Measurements from ENCODE around the gene SIK1. TPM values are rescaled to one million over a fixed set of nuclear protein-coding genes. Genes with fewer than 3 reads are reported as not detected.
"Not testable (repeated sequence)": the region's sequence is repeated elsewhere in the genome, so short reads cannot be mapped to it uniquely, and the experiment has no call there.

The SIK1 gene
- total RNA-seq, 1 experiment from 2014 or later, result 1.2 TPM

- not testable (repeated sequence) for H3K4me3 ChIP-seq; H3K36me3 ChIP-seq; H3K9me3 ChIP-seq (replicated peaks); H3K27me3 ChIP-seq; DNase-seq; H3K27ac ChIP-seq; H3K4me1 ChIP-seq
Measured at GRCh38 chr21:43380337-43380736, 46.6 kb downstream of the SIK1 start.

GRCh38 chr21:43379626-43380122 is 47.3 kb downstream of the SIK1 start:
- H3K9me3 ChIP-seq (replicated peaks); H3K4me1 ChIP-seq; H3K4me3 ChIP-seq; H3K27ac ChIP-seq; DNase-seq; H3K36me3 ChIP-seq; H3K27me3 ChIP-seq: not testable (repeated sequence)

DNA sequence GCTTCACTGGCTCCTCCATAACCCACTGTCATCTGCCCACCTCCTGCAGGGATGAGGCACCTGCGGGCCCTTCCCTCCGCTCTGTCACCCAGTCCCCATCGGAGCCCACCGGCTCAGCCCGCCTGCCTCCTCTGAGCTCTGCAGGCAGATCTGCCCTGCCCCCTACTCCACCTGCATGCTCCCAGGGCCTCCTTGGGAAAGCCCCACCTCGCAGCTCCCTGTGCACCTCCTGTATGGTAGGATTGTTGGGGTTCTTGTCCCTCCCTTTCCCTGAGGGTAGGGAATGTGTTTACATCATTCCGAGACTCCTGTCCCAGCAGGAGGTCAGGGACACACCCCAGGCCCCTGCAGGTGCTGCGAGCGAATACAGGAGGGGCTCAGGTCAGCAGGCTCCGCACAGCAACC is 50.5 kb downstream of the SIK1 start:
- no peak overlapping the region for H3K4me3 ChIP-seq
- no peaks in the 10 kb centered on the region for H3K4me1 ChIP-seq
- H3K27ac ChIP-seq, result no peak overlapping the region
- H3K9me3 ChIP-seq (replicated peaks), result no peaks in the 10 kb centered on the region
- no peak for DNase-seq
- no peaks in the 10 kb centered on the region for H3K27me3 ChIP-seq
- H3K36me3 ChIP-seq, result no peaks in the 10 kb centered on the region

DNA sequence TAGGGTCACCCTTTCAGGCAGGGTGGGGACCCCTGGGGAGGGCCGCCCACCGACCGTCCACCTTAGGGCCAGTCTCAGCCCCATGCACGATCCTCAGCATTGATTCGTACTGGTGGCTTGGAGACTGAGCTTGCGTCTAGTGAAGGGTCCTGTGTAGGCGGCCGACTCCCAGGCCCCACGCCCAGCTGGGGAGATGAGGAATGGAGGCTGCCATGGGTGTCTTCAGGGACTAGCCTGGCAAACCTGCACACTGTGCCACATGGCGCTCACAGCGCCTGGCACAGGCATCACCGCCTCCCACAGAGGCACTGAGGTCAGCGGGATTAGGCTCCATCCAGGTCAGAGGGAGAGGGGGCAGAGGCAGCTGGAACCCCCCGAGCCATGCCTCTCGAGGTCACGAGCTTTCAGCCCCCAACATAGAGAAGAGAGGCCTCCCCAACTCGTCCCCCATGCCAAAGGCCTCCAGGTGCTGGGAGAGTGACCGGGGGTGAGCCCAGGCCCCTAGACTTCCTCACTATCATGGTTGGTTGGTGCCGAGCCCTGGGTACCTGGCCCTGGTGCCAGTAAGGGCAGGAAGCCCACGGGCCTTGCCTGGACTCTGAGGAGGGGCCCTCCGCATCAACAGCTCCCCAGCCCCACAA is 51.0 kb downstream of the SIK1 start:
- no peak for DNase-seq
- H3K36me3 ChIP-seq, result no peaks in the 10 kb centered on the region
- H3K4me3 ChIP-seq, result no peak overlapping the region
- H3K27ac ChIP-seq, result no peak overlapping the region
- H3K4me1 ChIP-seq, result no peaks in the 10 kb centered on the region
- no peaks in the 10 kb centered on the region for H3K9me3 ChIP-seq (replicated peaks)
- no peaks in the 10 kb centered on the region for H3K27me3 ChIP-seq

DNA sequence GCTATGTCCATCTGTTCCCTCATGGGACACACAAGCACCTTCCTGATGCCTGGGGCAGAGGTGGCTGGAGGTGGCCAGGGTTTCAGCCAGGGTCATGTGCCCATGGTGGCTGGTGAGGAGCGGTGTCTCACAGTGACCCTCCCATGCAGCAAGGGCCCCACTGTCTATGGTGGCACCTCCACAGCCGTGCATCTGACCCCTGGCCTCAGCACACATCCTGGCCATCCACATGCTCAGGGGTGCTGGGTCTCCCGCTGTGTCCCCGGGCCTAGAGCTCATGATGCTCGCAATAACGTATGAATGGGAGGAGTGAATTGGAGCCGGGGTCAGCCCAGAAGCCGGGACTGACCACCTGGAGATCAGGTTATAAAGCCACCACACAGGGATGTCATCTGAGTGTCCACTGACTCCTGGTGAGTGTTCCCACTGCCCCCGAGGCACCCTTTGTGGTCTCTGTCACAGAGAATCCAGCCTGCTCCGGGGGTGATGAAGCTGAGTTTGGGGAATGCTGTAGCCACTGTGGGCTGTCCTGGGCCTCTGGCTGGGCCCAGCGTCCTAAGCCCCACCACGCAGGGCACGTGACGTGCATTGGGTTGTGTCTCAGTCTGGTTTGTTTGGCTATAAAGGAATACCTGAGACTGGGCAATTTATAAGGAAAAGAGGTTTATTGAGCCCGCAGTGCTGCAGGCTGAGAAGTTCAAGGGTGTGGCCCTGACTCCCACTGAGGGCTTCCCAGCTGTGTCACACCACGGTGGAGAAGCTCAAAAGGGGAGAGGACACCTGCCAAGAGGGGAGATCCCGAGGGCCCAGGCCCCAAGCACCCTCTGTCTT is 51.7 kb downstream of the SIK1 start:
- no peaks in the 10 kb centered on the region for H3K9me3 ChIP-seq (replicated peaks)
- no peaks in the 10 kb centered on the region for H3K4me1 ChIP-seq
- no peak overlapping the region for H3K27ac ChIP-seq
- DNase-seq, result no peak
- H3K27me3 ChIP-seq, result peaks cover 5% of the 10 kb centered on the region; the same call in 1 of the 2 replicates
- no peaks in the 10 kb centered on the region for H3K36me3 ChIP-seq
- no peak overlapping the region for H3K4me3 ChIP-seq

GRCh38 chr21:43374228-43374885 is 52.6 kb downstream of the SIK1 start:
- Histone ChIP-seq H3K27ac (no peak overlapping the region), H3K36me3 (no peaks in the 10 kb centered on the region), H3K27me3 (peaks cover 7% of the 10 kb centered on the region; the same call in 1 of the 2 replicates), H3K4me1 (no peaks in the 10 kb centered on the region), H3K9me3 (replicated peaks) (no peaks in the 10 kb centered on the region), H3K4me3 (no peak overlapping the region)
- DNase-seq, result no peak

DNA sequence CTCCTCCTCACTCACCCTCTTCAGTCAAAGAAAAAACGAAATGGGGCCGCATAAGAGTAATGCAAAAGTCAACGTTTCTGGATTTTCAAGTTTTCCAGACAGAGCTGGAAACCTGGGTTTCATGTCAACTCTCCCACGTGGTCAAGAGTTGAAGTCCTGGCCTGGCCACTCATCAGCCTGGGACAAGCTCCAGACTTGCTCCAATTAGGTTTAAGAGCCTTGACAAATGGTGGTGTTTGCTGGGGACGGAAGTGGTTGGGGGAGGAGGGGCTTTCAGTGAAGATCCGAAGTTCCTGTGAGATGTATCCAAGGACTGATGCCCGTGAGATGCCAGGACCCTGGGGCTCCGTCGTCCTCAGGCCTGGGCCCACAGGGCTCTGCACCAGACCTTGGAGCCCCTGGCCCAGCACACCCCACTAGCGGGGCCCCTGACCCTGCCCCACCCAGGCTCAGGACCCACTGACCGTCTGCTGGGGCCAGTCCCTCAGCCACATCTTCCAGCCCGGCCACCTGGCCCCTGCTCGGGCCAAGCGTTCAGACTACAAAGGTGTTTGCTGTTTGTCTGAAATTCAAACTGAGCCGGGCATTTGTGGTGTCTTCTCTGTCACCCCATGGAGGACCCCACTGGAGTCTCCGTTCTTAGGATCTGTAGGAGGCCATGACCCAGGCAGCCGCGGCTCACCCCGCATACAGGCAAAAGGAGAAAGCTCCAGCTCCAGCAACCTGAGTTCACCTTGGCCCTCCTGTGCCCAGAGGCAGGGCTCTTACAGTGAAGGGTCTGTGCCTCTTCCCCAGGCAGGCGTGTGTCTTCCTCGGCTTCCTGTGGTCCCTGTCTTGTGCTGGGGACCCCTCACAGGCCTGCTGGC is 53.3 kb downstream of the SIK1 start:
- no peaks in the 10 kb centered on the region for H3K4me1 ChIP-seq
- no peak overlapping the region for H3K27ac ChIP-seq
- DNase-seq, result no peak
- H3K9me3 ChIP-seq (replicated peaks), result no peaks in the 10 kb centered on the region
- peaks cover 7% of the 10 kb centered on the region; the same call in 1 of the 2 replicates for H3K27me3 ChIP-seq
- no peak overlapping the region for H3K4me3 ChIP-seq
- no peaks in the 10 kb centered on the region for H3K36me3 ChIP-seq

DNA sequence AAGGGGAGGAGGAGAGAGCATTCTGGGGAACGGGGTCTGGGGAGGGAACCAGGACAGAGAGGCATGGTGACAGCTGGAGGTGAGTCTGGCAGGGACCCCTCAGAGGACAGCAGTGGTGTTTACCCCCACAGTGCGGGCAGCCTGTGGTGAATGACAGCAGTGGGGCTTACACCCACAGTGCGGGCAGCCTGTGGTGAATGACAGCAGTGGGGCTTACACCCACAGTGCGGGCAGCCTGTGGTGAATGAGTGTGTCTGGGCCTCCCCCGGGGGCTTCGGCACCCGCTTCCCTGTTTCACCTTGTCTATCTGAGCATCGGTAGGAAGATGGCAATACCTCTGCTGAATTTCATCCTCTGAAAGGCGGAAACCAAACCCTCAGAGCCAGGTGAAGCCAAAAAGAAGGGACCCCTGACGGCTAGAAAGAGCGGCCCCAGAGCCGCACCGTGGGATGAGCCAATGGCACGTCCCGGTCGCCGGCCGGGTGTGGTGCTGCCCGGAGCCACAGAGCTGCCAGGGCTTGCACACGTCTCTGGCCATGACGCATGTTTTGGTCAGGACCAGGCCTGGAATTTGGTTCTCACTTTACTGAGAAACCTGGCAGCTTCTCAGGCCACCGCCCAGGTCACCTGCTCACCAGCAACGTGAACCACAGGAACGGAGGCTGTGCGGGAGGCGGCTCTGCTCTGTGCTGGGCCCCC is 54.1 kb downstream of the SIK1 start:
- Histone ChIP-seq H3K36me3 (no peaks in the 10 kb centered on the region), H3K4me1 (0 out of 2 replicates have a peak, but pooled peaks cover under 1% of the 10 kb centered on the region), H3K9me3 (replicated peaks) (no peaks in the 10 kb centered on the region), H3K4me3 (no peak overlapping the region), H3K27ac (no peak overlapping the region), H3K27me3 (peaks cover 7% of the 10 kb centered on the region; the same call in 1 of the 2 replicates)
- DNase-seq, result no peak

- no peak for DNase-seq
- H3K4me3 ChIP-seq, result no peak overlapping the region
- H3K9me3 ChIP-seq (replicated peaks), result no peaks in the 10 kb centered on the region
Measured at GRCh38 chr21:43371786-43372185, 55.1 kb downstream of the SIK1 start.

GRCh38 chr21:43370888-43371570 is 55.9 kb downstream of the SIK1 start:
- Histone ChIP-seq H3K27ac (no peak overlapping the region), H3K4me3 (no peak overlapping the region), H3K36me3 (no peaks in the 10 kb centered on the region), H3K9me3 (replicated peaks) (no peaks in the 10 kb centered on the region), H3K27me3 (peaks cover 7% of the 10 kb centered on the region; the same call in 1 of the 2 replicates), H3K4me1 (peaks cover 14% of the 10 kb centered on the region)
- DNase-seq, result no peak

More at GRCh38 chr21:43371786-43372185, 55.1 kb downstream of the SIK1 start:
- Histone ChIP-seq H3K4me1 (peaks cover 11% of the 10 kb centered on the region), H3K36me3 (no peaks in the 10 kb centered on the region), H3K27ac (no peak overlapping the region), H3K27me3 (peaks cover 7% of the 10 kb centered on the region; the same call in 1 of the 2 replicates)

- Histone ChIP-seq H3K27ac (no peak overlapping the region), H3K36me3 (no peaks in the 10 kb centered on the region), H3K27me3 (peaks cover 7% of the 10 kb centered on the region; the same call in 1 of the 2 replicates), H3K4me1 (peaks cover 14% of the 10 kb centered on the region), H3K9me3 (replicated peaks) (no peaks in the 10 kb centered on the region), H3K4me3 (no peak overlapping the region)
- no peak for DNase-seq
Measured at GRCh38 chr21:43370091-43370658, 56.8 kb downstream of the SIK1 start.

- H3K36me3 ChIP-seq, result no peaks in the 10 kb centered on the region
- H3K27me3 ChIP-seq, result peaks cover 7% of the 10 kb centered on the region; the same call in 1 of the 2 replicates
- no peaks in the 10 kb centered on the region for H3K9me3 ChIP-seq (replicated peaks)
- H3K4me1 ChIP-seq, result peaks cover 14% of the 10 kb centered on the region
- no peak overlapping the region for H3K4me3 ChIP-seq
- no peak for DNase-seq
- H3K27ac ChIP-seq, result no peak overlapping the region
Measured at GRCh38 chr21:43369596-43370090, 57.3 kb downstream of the SIK1 start.

- peaks cover 15% of the 10 kb centered on the region for H3K4me1 ChIP-seq
- no peaks in the 10 kb centered on the region for H3K9me3 ChIP-seq (replicated peaks)
- DNase-seq, result no peak
- no peak overlapping the region for H3K27ac ChIP-seq
- no peaks in the 10 kb centered on the region for H3K36me3 ChIP-seq
- no peak overlapping the region for H3K4me3 ChIP-seq
- H3K27me3 ChIP-seq, result peaks cover 7% of the 10 kb centered on the region; the same call in 1 of the 2 replicates
Measured at GRCh38 chr21:43369124-43369523, 57.8 kb downstream of the SIK1 start.
